ENCODE data around the gene CELA2A. TPM values are rescaled to one million over a fixed set of nuclear protein-coding genes. Genes with fewer than 3 reads are reported as not detected.

The CELA2A gene
- total RNA-seq, 6 donors from 2014 or later: 0.83 to 2.3 TPM; not detected in 4

DNA sequence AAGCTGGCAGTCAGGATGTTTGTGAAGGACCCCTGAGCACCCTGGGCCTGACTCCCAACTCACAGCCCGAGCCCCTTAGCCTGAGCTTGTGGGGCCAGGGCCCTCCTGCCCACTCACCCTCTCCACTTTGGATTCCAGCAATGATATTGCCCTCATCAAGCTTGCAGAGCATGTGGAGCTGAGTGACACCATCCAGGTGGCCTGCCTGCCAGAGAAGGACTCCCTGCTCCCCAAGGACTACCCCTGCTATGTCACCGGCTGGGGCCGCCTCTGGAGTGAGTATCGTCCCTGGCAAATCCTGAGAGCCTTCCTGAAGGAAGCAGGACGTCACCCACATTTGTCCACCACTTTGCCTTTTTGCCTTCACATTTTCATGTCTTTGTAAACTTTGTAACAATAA lies 13.3 kb upstream of the CELA2A start:
- no peak overlapping the region for H3K4me3 ChIP-seq
- no peak for TF ChIP-seq POLR2AphosphoS5 (IDR thresholded peaks at IDR 0.05)
- no peak for TF ChIP-seq POLR2A (IDR thresholded peaks at IDR 0.05)
- TF ChIP-seq EP300 (IDR thresholded peaks at IDR 0.05): no peak
- TF ChIP-seq, protein P1, sequence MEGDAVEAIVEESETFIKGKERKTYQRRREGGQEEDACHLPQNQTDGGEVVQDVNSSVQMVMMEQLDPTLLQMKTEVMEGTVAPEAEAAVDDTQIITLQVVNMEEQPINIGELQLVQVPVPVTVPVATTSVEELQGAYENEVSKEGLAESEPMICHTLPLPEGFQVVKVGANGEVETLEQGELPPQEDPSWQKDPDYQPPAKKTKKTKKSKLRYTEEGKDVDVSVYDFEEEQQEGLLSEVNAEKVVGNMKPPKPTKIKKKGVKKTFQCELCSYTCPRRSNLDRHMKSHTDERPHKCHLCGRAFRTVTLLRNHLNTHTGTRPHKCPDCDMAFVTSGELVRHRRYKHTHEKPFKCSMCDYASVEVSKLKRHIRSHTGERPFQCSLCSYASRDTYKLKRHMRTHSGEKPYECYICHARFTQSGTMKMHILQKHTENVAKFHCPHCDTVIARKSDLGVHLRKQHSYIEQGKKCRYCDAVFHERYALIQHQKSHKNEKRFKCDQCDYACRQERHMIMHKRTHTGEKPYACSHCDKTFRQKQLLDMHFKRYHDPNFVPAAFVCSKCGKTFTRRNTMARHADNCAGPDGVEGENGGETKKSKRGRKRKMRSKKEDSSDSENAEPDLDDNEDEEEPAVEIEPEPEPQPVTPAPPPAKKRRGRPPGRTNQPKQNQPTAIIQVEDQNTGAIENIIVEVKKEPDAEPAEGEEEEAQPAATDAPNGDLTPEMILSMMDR (IDR thresholded peaks at IDR 0.05): no peak
- no peak for ATAC-seq (ENCODE audit: low FRiP score in 2 of 2)

DNA sequence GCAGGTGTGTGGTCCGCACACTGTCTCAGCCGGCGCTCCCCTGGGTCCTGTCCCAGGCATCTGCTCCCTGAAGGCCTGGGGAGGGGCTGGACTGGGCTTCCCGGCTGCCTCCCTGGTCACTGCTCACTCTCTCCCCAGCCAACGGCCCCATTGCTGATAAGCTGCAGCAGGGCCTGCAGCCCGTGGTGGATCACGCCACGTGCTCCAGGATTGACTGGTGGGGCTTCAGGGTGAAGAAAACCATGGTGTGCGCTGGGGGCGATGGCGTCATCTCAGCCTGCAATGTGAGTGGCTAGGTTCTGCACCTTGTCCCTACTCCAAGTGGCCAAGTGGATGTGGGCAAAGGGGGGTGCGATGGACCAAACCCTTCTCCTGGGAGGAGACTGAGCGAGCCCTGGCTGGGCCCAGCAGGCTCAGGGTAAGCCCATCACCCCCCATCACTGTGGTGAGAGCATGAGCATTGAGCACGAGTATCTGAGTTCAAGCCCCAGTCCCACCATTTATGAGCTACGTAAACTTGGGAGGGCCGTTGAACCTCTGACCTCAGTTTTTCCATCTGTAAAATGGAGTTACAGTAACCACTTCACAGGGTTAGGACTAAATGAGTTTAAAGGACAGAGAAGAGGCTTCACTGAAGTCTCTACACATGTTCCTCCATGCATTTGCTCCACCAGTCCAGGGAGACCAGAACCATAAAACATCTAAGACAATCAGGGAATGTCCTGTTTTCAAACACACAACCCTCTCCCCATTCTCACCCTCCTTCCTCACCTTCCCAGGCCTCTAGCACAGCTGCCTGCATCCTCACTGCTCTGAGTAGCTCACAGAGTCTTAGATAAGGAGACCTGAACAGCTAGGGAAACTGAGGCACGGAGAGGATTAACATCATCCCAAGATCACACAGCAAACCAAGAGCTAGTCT lies 11.8 kb upstream of the CELA2A start:
- H3K4me1 ChIP-seq: no peaks in the 10 kb centered on the region
- H3K36me3 ChIP-seq: no peaks in the 10 kb centered on the region
- TF ChIP-seq POLR2A (IDR thresholded peaks at IDR 0.05) (no peak), POLR2AphosphoS5 (IDR thresholded peaks at IDR 0.05) (no peak), EP300 (IDR thresholded peaks at IDR 0.05) (no peak)
- TF ChIP-seq, protein P1 (IDR thresholded peaks at IDR 0.05): no peak
- H3K27me3 ChIP-seq: no peaks in the 10 kb centered on the region
- no peaks in the 10 kb centered on the region for H3K9me3 ChIP-seq
- H3K4me3 ChIP-seq: no peak overlapping the region
- no peak for ATAC-seq (ENCODE audit: low FRiP score in 2 of 2)
- peak in 1 of 2 donors; percentile 60 for DNase-seq
- 65 to 74% methylated on average over 7 to 17 of the region's 17 CpGs for WGBS, 2 donors
- H3K27ac ChIP-seq: no peak overlapping the region

More for the DNA sequence above, 13.3 kb upstream of the CELA2A start:
- no peaks in the 10 kb centered on the region for H3K9me3 ChIP-seq
- H3K27ac ChIP-seq: no peak overlapping the region
- no peaks in the 10 kb centered on the region for H3K36me3 ChIP-seq
- 42 to 56% methylated on average over 5 of the region's 5 CpGs for WGBS, 2 donors
- no peaks in the 10 kb centered on the region for H3K4me1 ChIP-seq
- H3K27me3 ChIP-seq: no peaks in the 10 kb centered on the region
- no peak for DNase-seq

DNA sequence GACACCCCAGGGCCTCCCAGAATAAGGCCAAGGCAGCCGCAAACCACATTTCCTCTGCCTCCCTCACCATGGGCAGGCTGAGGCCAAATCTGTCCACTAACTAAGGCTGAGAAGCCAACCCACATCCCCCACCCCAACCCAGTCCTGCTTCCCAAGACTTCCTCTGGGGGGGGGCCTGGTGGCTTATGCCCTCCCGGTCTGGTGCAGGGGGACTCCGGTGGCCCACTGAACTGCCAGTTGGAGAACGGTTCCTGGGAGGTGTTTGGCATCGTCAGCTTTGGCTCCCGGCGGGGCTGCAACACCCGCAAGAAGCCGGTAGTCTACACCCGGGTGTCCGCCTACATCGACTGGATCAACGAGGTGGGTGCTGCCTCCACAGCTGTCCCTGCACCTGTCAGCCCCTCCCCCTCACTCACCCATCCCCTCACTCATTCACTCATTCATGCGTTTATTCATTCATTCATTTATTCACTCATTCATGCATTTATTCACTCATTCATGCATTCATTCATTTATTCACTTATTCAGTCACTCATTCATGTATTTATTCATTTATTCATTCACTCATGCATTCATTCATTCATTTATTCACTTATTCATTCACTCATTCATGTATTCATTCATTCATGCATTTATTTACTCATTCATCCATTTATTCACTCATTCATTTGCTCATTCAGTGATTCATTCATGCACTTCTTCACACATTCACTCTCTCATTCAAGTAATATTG lies 11.0 kb upstream of the CELA2A start:
- no peak overlapping the region for H3K4me3 ChIP-seq
- H3K27me3 ChIP-seq: no peaks in the 10 kb centered on the region
- no peaks in the 10 kb centered on the region for H3K36me3 ChIP-seq
- H3K4me1 ChIP-seq: no peaks in the 10 kb centered on the region
- 80 to 87% methylated on average over 13 to 14 of the region's 14 CpGs for WGBS, 2 donors
- no peak for TF ChIP-seq EP300 (IDR thresholded peaks at IDR 0.05)
- no peak for TF ChIP-seq POLR2AphosphoS5 (IDR thresholded peaks at IDR 0.05)
- TF ChIP-seq POLR2A (IDR thresholded peaks at IDR 0.05): no peak
- TF ChIP-seq, protein P1 (IDR thresholded peaks at IDR 0.05): no peak
- no peaks in the 10 kb centered on the region for H3K9me3 ChIP-seq
- DNase-seq: no peak
- H3K27ac ChIP-seq: no peak overlapping the region
- no peak for ATAC-seq (ENCODE audit: low FRiP score in 2 of 2)

DNA sequence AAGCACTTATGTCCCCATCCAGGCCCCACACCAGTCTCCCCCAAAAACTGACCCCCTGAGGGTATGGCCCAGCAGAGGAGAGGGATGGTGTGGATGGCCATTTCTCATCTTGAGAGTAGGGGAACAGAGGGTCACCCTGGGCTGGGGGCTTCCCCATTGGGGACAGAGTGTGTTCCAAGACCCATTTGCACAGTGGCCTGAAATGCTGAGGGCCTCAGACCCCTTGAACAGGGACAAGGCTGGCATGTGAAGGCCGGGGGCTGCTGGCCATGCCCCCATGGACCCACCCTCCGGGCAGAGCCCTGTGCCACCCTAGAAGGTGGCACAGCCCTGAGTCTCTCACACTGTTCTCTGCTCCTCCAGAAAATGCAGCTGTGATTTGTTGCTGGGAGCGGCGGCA lies 10.3 kb upstream of the CELA2A start:
- DNase-seq: no peak

More for the DNA sequence above, 10.3 kb upstream of the CELA2A start:
- 85 to 94% methylated on average over 2 to 4 of the region's 4 CpGs for WGBS, 2 donors
- Histone ChIP-seq H3K27me3 (no peaks in the 10 kb centered on the region), H3K27ac (no peak overlapping the region), H3K9me3 (no peaks in the 10 kb centered on the region), H3K4me1 (no peaks in the 10 kb centered on the region), H3K4me3 (no peak overlapping the region), H3K36me3 (no peaks in the 10 kb centered on the region)
- no peak for TF ChIP-seq POLR2A (IDR thresholded peaks at IDR 0.05)
- TF ChIP-seq, protein P1 (IDR thresholded peaks at IDR 0.05): no peak
- no peak for TF ChIP-seq POLR2AphosphoS5 (IDR thresholded peaks at IDR 0.05)
- no peak for TF ChIP-seq EP300 (IDR thresholded peaks at IDR 0.05)
- ATAC-seq (ENCODE audit: low FRiP score in 2 of 2): no peak

Measured in upper lobe of left lung (tissue), 6 donors.